HG03280 (cell line): Measurements from ENCODE around the gene DHRSX.
"Not testable (repeated sequence)": the region's sequence is repeated elsewhere in the genome, so short reads cannot be mapped to it uniquely, and the experiment has no call there.

Experiments used
- ATAC-seq: cut with Tn5 transposase; IDR thresholded peaks from one replicate; pipeline ENCODE4 v1.9.1; 2021; ENCODE audit warnings: mild to moderate bottlenecking, moderate library complexity; ENCODE audit not compliant: unreplicated experiment

The DHRSX gene

DNA sequence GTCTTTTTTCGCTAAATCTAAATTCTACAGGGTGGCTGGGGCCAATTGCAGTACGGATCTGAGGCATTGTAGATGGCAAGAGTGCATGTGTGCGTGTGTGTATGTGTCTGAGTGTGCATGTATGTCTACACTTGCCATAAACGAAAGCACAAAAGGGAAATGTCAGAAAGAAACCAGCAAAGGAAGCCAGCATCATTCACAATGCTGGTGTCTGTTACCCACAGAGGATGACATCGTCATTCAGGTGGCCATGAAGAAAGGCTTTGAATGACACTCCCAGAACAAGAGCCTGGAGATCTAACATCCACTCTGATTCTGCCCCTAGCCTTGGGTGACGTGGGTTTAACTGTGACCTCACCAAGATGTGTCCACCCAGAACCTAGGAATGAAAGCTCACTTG, 124.6 kb downstream of the DHRSX start:
- ATAC-seq = no peak

- ATAC-seq = no peak
Observed at GRCh38 chrX:2374086-2374485, 126.7 kb downstream of the DHRSX start.

GRCh38 chrX:2373615-2374014, 127.2 kb downstream of the DHRSX start:
- ATAC-seq = no peak

- no peak for ATAC-seq
Observed at GRCh38 chrX:2371026-2371711, 129.6 kb downstream of the DHRSX start.

GRCh38 chrX:2370456-2370855, 130.3 kb downstream of the DHRSX start:
- ATAC-seq = no peak

GRCh38 chrX:2369206-2369605, 131.6 kb downstream of the DHRSX start:
- no peak for ATAC-seq

- ATAC-seq = no peak
Observed at GRCh38 chrX:2360731-2361130, 140.0 kb downstream of the DHRSX start.

GRCh38 chrX:2359522-2359921, 141.3 kb downstream of the DHRSX start:
- ATAC-seq = not testable (repeated sequence)

DNA sequence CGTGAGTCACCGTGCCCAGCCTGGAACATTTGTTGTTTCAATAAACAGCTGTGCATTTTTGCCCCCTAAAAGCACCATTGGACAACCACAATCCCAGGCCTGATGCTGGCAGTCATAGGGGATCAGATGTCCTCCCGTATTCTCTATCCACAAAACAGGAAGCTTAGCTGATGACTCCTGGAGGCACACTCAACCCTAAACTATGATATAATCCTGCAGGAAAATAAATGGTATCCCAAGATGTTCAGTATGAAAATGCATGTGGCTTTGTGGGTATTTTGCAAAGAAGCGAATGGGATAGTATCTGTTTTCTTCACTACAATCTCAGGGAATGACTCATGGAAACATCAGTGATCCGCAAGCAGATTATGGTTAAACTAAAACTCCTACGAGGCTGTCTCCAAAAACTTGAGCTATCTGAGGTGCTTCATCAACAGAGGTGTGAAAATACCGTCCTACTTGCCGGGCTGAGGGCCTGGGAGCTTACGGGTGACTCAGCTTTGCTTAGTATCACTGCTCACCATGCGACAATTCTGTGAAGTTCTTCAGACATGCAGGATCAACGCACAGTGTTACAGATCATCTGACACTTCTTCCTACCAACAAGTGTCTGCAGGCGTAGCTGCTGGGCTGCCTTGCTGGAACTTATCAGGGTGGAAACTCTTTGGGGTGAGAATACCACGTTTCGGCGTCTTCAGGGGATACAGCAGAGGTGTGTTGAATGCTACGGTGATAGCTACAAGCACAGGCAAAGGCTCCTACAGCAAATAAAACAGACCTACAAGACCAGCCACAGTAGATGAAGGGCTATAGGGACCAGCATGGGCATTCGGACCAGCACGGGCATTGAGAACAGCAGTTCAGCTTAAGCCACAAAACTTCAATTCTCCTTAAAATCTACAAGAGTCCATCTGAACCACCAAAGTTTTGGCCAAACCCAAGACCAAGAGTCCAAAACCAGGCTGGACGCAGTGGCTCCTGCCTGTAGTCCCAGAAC, 148.5 kb downstream of the DHRSX start:
- ATAC-seq = no peak

- no peak for ATAC-seq
Observed at GRCh38 chrX:2351321-2351720, 149.5 kb downstream of the DHRSX start.

DNA sequence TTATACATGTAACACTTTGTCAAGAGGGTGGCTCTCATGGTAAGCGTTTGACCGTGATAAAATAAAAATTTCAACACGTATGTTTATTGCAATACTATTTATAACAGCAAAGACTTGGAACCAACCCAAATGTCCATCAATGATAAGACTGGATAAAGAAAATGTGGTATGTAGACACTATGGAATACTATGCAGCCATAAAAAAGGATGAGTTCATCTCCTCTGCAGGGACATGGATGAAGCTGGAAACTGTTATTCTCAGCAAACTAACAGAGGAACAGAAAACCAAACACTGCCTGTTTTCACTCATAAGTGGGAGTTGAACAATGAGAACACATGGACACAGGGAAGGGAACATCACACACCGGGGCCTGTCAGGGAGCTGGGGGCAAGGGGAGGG, 150.1 kb downstream of the DHRSX start:
- not testable (repeated sequence) for ATAC-seq

DNA sequence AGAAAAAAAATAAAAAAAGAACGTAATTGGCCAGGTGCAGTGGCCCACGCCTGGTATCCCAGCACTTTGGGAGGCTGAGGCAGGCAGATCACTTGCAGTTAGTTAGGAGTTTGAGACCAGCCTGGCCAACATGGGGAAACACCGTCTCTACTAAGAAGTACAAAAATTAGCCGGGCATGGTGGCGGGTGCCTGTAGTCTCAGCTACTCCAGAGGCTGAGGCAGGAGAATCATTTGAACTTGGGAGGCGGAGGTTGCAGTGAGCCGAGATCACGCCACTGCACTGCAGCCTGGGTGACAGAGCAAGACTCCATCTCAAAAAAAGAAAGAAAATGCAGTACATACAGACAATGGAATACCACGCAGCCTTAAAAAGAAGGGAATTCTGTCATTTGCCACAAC, 150.7 kb downstream of the DHRSX start:
- ATAC-seq = not testable (repeated sequence)

- ATAC-seq = no peak
Observed at GRCh38 chrX:2348211-2348610, 152.6 kb downstream of the DHRSX start.

DNA sequence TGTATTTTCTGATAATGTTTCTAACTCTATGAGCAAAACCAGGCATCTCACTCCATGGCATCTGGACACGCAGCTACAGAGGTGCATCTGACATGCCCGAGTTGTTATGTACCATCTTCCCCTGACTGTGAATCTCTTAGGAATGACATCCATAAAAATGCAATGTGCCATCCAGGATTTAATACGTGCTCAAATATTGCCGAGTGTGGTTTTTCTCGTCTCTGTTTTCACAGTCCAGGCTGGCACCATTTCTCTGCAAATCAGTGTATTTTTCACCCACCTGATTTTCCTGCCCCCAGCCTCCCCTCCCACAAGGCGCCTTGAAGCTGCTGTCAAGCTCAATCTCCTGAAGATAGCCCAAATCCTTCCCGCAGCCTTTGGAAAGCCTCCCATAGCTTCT, 154.6 kb downstream of the DHRSX start:
- ATAC-seq = no peak

DNA sequence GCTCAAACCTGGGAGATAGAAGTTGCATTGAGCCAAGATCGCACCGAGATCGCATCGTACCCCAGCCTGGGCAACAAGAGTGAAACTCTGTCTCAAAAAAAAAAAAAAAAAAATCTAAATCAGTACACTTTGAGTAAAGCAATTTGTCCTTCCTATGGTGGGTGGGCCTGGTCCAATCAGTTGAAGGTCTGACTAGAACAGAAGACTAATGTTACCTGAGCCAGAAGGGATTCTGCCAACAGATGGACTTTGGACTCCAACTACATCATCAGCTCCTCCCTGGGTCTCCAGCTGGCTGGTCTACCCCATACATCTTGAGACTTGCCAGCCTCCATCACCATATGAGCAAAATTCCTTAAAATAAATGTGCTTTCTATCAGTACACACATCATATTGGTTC, 155.2 kb downstream of the DHRSX start:
- no peak for ATAC-seq

- ATAC-seq = no peak
Observed at GRCh38 chrX:2343413-2343812, 157.4 kb downstream of the DHRSX start.

DNA sequence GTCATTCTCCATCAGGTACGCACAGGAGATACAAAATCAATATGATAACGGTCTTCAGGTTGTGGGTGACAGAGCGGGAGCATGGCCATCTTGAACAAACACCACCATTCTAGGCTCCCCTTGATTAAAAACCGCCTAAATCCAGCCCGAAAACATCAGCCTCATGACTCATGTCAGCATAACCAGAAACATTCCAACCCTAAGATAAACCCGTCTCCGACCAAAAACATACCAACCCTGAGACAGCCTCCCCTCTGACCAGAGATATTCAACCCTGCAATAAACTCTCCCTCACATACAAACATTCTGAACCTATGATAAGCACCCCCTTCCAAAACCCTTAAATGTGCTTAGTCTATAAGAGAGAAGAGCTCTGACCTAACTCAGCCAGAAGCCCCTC, 157.9 kb downstream of the DHRSX start:
- no peak for ATAC-seq

DNA sequence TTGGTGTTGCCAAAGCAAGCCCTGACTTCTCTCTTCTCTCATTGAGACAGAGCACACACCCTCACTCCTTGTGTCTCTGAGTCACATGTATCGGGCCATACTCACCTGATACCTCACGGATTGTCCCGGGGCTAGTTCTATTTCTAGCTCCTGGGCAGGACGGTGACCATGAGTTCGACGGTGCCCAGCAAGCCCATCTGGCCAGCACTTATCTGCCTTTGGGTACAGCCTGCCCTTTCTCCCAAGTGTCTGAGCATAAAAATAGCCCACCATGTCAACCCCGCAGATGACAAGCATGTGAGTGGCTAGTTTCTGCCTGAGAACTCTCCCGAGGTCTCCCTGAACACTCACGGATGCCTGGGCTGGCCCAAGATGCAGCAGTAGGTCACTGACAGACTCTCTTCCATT, 158.5 kb downstream of the DHRSX start:
- ATAC-seq = no peak

GRCh38 chrX:2340991-2341390, 159.8 kb downstream of the DHRSX start:
- no peak for ATAC-seq

GRCh38 chrX:2336181-2336580, 164.6 kb downstream of the DHRSX start:
- no peak for ATAC-seq

DNA sequence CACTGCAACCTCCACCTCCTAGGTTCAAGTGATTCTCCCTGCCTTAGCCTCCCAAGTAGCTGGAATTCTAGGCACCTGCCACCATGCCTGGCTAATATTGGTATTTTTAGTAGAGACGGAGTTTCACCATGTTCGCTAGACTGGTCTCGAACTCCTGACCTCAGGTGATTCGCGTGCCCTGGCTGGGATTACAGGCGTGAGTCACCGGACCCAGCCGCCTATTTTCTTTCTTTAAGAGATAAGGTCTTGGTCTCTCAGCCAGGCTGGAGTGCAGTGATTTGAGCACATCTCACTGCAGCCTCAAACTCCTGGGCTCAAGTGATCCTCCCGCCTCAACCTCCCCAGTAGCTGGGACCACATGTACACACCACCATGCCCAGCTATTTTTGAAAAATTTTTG, 166.5 kb downstream of the DHRSX start:
- no peak for ATAC-seq

DNA sequence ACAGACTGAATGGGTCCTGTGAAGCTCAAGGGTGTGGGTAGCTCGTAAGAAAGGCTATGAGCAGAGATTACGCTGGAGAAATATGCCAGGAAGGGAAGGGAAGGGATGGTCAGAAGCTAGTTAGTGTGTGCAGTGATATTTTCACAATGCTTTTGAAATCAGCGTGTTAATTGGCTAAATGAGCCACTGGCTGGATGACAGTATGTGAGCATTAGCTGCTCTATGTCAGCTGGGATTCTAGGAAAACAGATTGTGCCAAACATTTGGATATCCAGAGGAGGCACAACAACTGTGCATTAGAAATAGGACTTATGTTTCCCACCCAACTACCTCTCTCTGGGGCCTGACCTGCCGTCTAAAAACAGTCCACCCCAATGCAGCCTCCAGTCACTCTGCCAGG, 168.5 kb downstream of the DHRSX start:
- no peak for ATAC-seq
